GM12878 (cell line): ENCODE data around the gene AEBP2. TPM values are rescaled to one million over a fixed set of nuclear protein-coding genes. Genes with fewer than 3 reads are reported as not detected.

Experiments
- ATAC-seq: fragments of 200-7000 bp; cut with Tn5 transposase; 3 replicates; pipeline ENCODE4 v1.9.1; 2020; ENCODE audit warnings: mild to moderate bottlenecking, moderate library complexity
- BruUV-seq: library from RNA; stranded (reverse); fragments of 400-500 nt; replicated peaks from 2 replicates; lab custom pipeline; 2021; lab: Mats Ljungman, UMichigan
- CTCF ChIA-PET: fragments of 300-600 bp; sonication (Branson Sonifier 250); formaldehyde crosslinking; extraction: SDS; loops from one replicate; lab custom pipeline; 2021; ENCODE audit warnings: inconsistent platforms; lab: Yijun Ruan, JAX
- POLR2A ChIA-PET: fragments of 350-600 bp; formaldehyde crosslinking; extraction: SDS; loops from one replicate; lab custom pipeline; 2021; ENCODE audit warnings: inconsistent platforms; lab: Charles Lee
- RAD21 ChIA-PET: fragments of 300-600 bp; sonication (Branson Sonifier 250); formaldehyde crosslinking; loops from one replicate; lab custom pipeline; 2023; ENCODE audit warnings: antibody characterized with exemption; ENCODE audit not compliant: unreplicated experiment; lab: Charles Lee
- SMC1A ChIA-PET: fragments of 300-600 bp; sonication (Branson Sonifier 250); formaldehyde crosslinking; loops from one replicate; lab custom pipeline; 2023; ENCODE audit not compliant: unreplicated experiment, uncharacterized antibody; lab: Charles Lee
- DNase-seq: peaks from one replicate; pipeline ENCODE4 v3.0.0-alpha.2; 2011; ENCODE audit warnings: low read depth, low spot score
- FAIRE-seq: peaks from 3 replicates; lab custom pipeline; 2011; peaks lifted over from hg19 to GRCh38; lab: Jason Lieb, UNC
- H2AFZ ChIP-seq: 2 replicates; pipeline ENCODE4 v1.6.0; 2011; ENCODE audit warnings: low read depth, low read length, control low read depth; ENCODE audit not compliant: control insufficient read depth
- H3K27ac ChIP-seq: 2 replicates; pipeline ENCODE4 v1.5.1; 2011; ENCODE audit warnings: control low read depth; ENCODE audit not compliant: control insufficient read depth, insufficient read depth
- H3K27me3 ChIP-seq, 2 experiments: replicated peaks in 1 of 2; 2 replicates each; pipeline versions ENCODE4 v1.6.0 to v1.6.1; 2011; ENCODE audit warnings: low read length in 1 of 2; ENCODE audit not compliant: control insufficient read depth in 2 of 2, insufficient read depth in 2 of 2
- H3K36me3 ChIP-seq, 2 experiments: 2 replicates each; pipeline ENCODE4 v1.5.1; 2011; ENCODE audit warnings: low read length in 1 of 2; ENCODE audit not compliant: control insufficient read depth in 2 of 2, insufficient read depth in 2 of 2
- H3K4me1 ChIP-seq: 2 replicates; pipeline ENCODE4 v1.6.1; 2011; ENCODE audit warnings: mild to moderate bottlenecking, low read length, moderate library complexity, mixed read lengths; ENCODE audit not compliant: control insufficient read depth, insufficient read depth
- H3K4me2 ChIP-seq: 2 replicates; pipeline ENCODE4 v1.6.0; 2011; ENCODE audit warnings: control low read depth; ENCODE audit not compliant: control insufficient read depth, insufficient read depth
- H3K4me3 ChIP-seq: fragments of 200-600 bp; sonication (generic); 2 replicates; pipeline ENCODE4 v1.5.1; 2016
- H3K79me2 ChIP-seq: 2 replicates; pipeline ENCODE4 v1.6.0; 2011; ENCODE audit warnings: low read length; ENCODE audit not compliant: control insufficient read depth, insufficient read depth
- H3K9ac ChIP-seq: 2 replicates; pipeline ENCODE4 v1.8.0; 2011; ENCODE audit warnings: low read length, control low read depth, mixed read lengths; ENCODE audit not compliant: control insufficient read depth, insufficient read depth
- H3K9me3 ChIP-seq: replicated peaks from 3 replicates; pipeline ENCODE4 v1.5.1; 2011; ENCODE audit warnings: mild to moderate bottlenecking, low read length; ENCODE audit not compliant: control insufficient read depth, insufficient read depth
- H4K20me1 ChIP-seq: 2 replicates; pipeline ENCODE4 v1.6.0; 2011; ENCODE audit not compliant: control insufficient read depth, insufficient read depth
- BCLAF1 ChIP-seq: fragments of 450-650 bp; IDR thresholded peaks from 2 replicates; pipeline ENCODE4 v1.6.1; 2017; ENCODE audit warnings: antibody characterized with exemption, mild to moderate bottlenecking, moderate library complexity
- GATAD2B ChIP-seq: fragments of 450-650 bp; conservative IDR thresholded peaks from 2 replicates; pipeline ENCODE4 v1.6.1; 2017; ENCODE audit warnings: low read depth, mild to moderate bottlenecking, moderate library complexity
- MAX ChIP-seq: IDR thresholded peaks from 2 replicates; pipeline ENCODE4 v1.6.1; 2012; ENCODE audit warnings: low read depth, low read length, improper control_type of control experiment
- SMAD5 ChIP-seq: IDR thresholded peaks from 2 replicates; pipeline ENCODE4 v1.6.1; 2016; ENCODE audit warnings: antibody characterized with exemption, low read depth
- SREBF2 ChIP-seq: IDR thresholded peaks from 2 replicates; pipeline ENCODE4 v1.6.1; 2012; ENCODE audit warnings: mild to moderate bottlenecking, low read length
- SUPT20H ChIP-seq: IDR thresholded peaks from 2 replicates; pipeline ENCODE4 v1.6.1; 2011; ENCODE audit warnings: low read depth, mild to moderate bottlenecking, low read length, moderate library complexity, borderline replicate concordance; ENCODE audit not compliant: control insufficient read depth
- TBL1XR1 ChIP-seq: IDR thresholded peaks from 2 replicates; pipeline ENCODE4 v1.6.1; 2012; ENCODE audit warnings: low read depth, low read length, improper control_type of control experiment
- ZNF207 ChIP-seq: fragments of 450-650 bp; IDR thresholded peaks from 2 replicates; pipeline ENCODE4 v1.6.1; 2014; ENCODE audit warnings: antibody characterized with exemption, mild to moderate bottlenecking, borderline replicate concordance
- in situ Hi-C: fragments of 300-500 bp; cut with MboI; formaldehyde crosslinking; loops from 9 replicates; pipeline ENCODE4 v1.14.3; 2018; ENCODE audit warnings: mixed read lengths
- intact Hi-C: fragments of 100-400 bp; cut with micrococcal nuclease; formaldehyde crosslinking; loops from one replicate; pipeline ENCODE4 v1.14.2; 2022; ENCODE audit not compliant: unreplicated experiment
- polyA plus RNA-seq, 11 experiments: library from polyadenylated mRNA; depleted of rRNA in 4 of 11; unstranded in 6 of 11; stranded (reverse) in 5 of 11; fragments of >200 nt; fragmentation: Nextera tagmentation in 4 of 11; fragmentation: Illumina TruSeq in 1 of 11; extraction: Ambion mirVana in 4 of 11; extraction: Trizol in 1 of 11; gene quantifications; 1 replicate in 1 of 11; 2 replicates in 10 of 11; pipeline versions ENCODE4 v1.2.1 to v1.2.3, GENCODE V29; 2011 to 2016; ENCODE audit warnings: inconsistent platforms in 2 of 11, missing spikeins in 2 of 11, low read depth in 1 of 11
- total RNA-seq, 4 experiments: library from RNA; depleted of rRNA in 3 of 4; stranded (reverse); fragments of >200 nt in 3 of 4; fragmentation: Illumina TruSeq in 1 of 4; extraction: Trizol in 1 of 4; gene quantifications; 2 replicates each; pipeline versions ENCODE4 v1.2.1 to v1.2.3, GENCODE V29; 2013 to 2021
- TF ChIP-seq, protein P1 (sequence below): fragments of 150-350 bp; IDR thresholded peaks from 2 replicates; pipeline ENCODE4 v1.6.1; 2016; ENCODE audit warnings: low read depth, low read length
- TF ChIP-seq, protein P2 (sequence below): IDR thresholded peaks from 2 replicates; pipeline ENCODE4 v1.6.1; 2012; ENCODE audit warnings: mild to moderate bottlenecking, low read depth, low read length

The AEBP2 gene
- total and polyA plus RNA-seq, 10 of the 15 experiments (the other 5 are each of a cell fraction or from before 2014, with no cell fraction given) = 17.6 to 126 (median 44.8) TPM

DNA sequence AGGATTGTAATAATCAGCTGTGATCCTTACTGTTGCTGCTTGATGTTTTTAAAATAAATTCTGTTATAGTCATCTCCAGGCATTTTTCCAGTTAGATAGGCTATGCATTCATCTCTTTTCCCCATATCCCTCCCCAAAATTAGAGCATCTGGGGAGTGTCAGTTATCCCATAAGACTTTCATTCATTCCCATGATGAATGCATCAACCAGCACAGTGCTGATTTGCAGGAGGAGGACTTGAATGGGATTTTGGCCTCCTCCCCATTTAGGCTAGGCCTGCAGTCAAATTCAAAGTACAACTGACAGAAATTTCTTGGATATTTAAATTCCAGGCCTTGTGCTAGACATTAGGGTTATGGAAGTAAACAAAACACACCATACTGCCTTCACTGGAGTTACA, 99.8 kb downstream of the AEBP2 start:
- ATAC-seq = no peak
- no TSS peak for BruUV-seq
- no peak for TF ChIP-seq GATAD2B
- no peak for TF ChIP-seq TBL1XR1
- TF ChIP-seq SUPT20H = no peak
- no peak for TF ChIP-seq SMAD5
- TF ChIP-seq, protein P1, sequence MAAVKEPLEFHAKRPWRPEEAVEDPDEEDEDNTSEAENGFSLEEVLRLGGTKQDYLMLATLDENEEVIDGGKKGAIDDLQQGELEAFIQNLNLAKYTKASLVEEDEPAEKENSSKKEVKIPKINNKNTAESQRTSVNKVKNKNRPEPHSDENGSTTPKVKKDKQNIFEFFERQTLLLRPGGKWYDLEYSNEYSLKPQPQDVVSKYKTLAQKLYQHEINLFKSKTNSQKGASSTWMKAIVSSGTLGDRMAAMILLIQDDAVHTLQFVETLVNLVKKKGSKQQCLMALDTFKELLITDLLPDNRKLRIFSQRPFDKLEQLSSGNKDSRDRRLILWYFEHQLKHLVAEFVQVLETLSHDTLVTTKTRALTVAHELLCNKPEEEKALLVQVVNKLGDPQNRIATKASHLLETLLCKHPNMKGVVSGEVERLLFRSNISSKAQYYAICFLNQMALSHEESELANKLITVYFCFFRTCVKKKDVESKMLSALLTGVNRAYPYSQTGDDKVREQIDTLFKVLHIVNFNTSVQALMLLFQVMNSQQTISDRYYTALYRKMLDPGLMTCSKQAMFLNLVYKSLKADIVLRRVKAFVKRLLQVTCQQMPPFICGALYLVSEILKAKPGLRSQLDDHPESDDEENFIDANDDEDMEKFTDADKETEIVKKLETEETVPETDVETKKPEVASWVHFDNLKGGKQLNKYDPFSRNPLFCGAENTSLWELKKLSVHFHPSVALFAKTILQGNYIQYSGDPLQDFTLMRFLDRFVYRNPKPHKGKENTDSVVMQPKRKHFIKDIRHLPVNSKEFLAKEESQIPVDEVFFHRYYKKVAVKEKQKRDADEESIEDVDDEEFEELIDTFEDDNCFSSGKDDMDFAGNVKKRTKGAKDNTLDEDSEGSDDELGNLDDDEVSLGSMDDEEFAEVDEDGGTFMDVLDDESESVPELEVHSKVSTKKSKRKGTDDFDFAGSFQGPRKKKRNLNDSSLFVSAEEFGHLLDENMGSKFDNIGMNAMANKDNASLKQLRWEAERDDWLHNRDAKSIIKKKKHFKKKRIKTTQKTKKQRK = no peak
- no peak for TF ChIP-seq ZNF207
- TF ChIP-seq SREBF2 = no peak
- no peak for TF ChIP-seq MAX
- no peak for TF ChIP-seq BCLAF1
- TF ChIP-seq, protein P2, sequence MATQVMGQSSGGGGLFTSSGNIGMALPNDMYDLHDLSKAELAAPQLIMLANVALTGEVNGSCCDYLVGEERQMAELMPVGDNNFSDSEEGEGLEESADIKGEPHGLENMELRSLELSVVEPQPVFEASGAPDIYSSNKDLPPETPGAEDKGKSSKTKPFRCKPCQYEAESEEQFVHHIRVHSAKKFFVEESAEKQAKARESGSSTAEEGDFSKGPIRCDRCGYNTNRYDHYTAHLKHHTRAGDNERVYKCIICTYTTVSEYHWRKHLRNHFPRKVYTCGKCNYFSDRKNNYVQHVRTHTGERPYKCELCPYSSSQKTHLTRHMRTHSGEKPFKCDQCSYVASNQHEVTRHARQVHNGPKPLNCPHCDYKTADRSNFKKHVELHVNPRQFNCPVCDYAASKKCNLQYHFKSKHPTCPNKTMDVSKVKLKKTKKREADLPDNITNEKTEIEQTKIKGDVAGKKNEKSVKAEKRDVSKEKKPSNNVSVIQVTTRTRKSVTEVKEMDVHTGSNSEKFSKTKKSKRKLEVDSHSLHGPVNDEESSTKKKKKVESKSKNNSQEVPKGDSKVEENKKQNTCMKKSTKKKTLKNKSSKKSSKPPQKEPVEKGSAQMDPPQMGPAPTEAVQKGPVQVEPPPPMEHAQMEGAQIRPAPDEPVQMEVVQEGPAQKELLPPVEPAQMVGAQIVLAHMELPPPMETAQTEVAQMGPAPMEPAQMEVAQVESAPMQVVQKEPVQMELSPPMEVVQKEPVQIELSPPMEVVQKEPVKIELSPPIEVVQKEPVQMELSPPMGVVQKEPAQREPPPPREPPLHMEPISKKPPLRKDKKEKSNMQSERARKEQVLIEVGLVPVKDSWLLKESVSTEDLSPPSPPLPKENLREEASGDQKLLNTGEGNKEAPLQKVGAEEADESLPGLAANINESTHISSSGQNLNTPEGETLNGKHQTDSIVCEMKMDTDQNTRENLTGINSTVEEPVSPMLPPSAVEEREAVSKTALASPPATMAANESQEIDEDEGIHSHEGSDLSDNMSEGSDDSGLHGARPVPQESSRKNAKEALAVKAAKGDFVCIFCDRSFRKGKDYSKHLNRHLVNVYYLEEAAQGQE = no peak

More for the DNA sequence above, 99.8 kb downstream of the AEBP2 start:
- no peak for DNase-seq
- H3K27ac ChIP-seq = no peak overlapping the region
- no peak overlapping the region for H3K4me2 ChIP-seq
- H3K79me2 ChIP-seq = no peaks in the 10 kb centered on the region
- FAIRE-seq = no peak
- POLR2A ChIA-PET = no interaction called here
- in situ Hi-C loops (no loop called here), intact Hi-C loops (no loop called here)
- no peaks in the 10 kb centered on the region for H4K20me1 ChIP-seq
- no peaks in the 10 kb centered on the region; the same call in 1 of the 2 replicates for H3K4me1 ChIP-seq
- RAD21 ChIA-PET = no interaction called here
- H3K4me3 ChIP-seq = no peak overlapping the region
- no peaks in the 10 kb centered on the region for H3K27me3 ChIP-seq
- H3K9me3 ChIP-seq = peaks cover 6% of the 10 kb centered on the region; the same call in 2 of the 3 replicates
- CTCF ChIA-PET = no interaction called here
- no peak overlapping the region for H2AFZ ChIP-seq
- no peak overlapping the region for H3K9ac ChIP-seq
- SMC1A ChIA-PET = no interaction called here
- no peaks in the 10 kb centered on the region for H3K36me3 ChIP-seq
